Stimulated activated effector memory CD8-positive, alpha-beta T cell treated with anti-CD3 and anti-CD28 coated beads, Interleukin-12 subunit alpha, Interleukin-12 subunit beta, amount 100 ng/mL, for 72 hours (primary cell): Measurements from ENCODE around the gene MAGI2.

Experiments used
- ATAC-seq: fragments of 150-1000 bp; cut with Tn5 transposase; 2 replicates; pipeline ENCODE4 v1.10.0; 2021
- DNase-seq, 2 donors: peaks; one replicate each; pipeline ENCODE4 v3.0.0; 2021 to 2022; ENCODE audit warnings: low spot score in 2 of 2
- H3K27ac Mint-ChIP-seq: one replicate; pipeline ENCODE4 v1.8.0; 2022; ENCODE audit warnings: mild to moderate bottlenecking, mixed read lengths
- H3K36me3 Mint-ChIP-seq: one replicate; pipeline ENCODE4 v1.8.0; 2022; ENCODE audit warnings: mild to moderate bottlenecking, mixed read lengths
- H3K4me1 Mint-ChIP-seq: one replicate; pipeline ENCODE4 v1.8.0; 2022; ENCODE audit warnings: mixed read lengths
- H3K4me3 Mint-ChIP-seq: one replicate; pipeline ENCODE4 v1.8.0; 2022; ENCODE audit warnings: mild to moderate bottlenecking, mixed read lengths
- H3K9me3 Mint-ChIP-seq: one replicate; pipeline ENCODE4 v1.8.0; 2022; ENCODE audit warnings: mixed read lengths

Gene MAGI2

DNA sequence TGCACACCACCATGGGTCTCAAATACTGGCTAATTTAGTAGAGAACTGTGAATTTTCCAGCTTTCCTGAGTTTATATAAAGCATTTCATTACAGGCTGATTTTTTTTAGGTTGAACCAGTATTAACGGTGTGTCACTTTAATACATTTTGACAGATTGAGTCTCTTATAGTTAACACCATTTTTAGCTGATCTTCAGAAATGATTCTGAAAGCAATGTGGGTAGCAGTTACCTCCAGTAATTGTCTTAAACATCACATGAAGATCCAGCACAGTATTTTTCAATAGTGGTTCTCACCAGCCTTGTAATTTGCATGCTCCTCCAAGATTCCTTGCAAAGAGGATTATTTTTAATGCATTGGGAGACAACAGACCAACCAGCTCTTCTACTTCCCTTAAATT, 961.3 kb downstream of the MAGI2 start:
- ATAC-seq (no peak), DNase-seq (no peak)
- no peaks in the 10 kb centered on the region for H3K4me1 Mint-ChIP-seq
- H3K36me3 Mint-ChIP-seq, result no peaks in the 10 kb centered on the region
- H3K9me3 Mint-ChIP-seq, result no peaks in the 10 kb centered on the region
- no peak overlapping the region for H3K27ac Mint-ChIP-seq
- H3K4me3 Mint-ChIP-seq, result no peak overlapping the region

DNA sequence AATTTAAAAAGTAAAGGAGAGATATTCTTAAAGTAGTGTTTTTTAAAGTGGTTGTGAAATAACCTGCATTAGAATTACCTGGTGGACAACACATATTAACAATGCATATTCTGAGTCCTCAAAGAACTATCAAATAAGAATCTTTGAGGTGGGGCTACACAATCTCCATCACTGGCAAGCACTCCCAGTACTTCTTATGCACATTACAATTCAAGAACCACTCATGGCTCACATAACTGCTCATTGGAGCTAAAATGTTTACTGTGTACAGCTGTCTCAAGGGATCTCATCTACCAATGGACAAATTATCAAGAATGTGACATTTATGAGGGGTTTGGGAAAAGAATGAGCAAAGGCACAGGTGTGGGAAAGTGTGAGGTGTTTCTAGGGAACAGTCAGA, 962.9 kb downstream of the MAGI2 start:
- Mint-ChIP-seq H3K4me1 (no peaks in the 10 kb centered on the region), H3K36me3 (no peaks in the 10 kb centered on the region), H3K9me3 (peaks cover 4% of the 10 kb centered on the region), H3K27ac (no peak overlapping the region), H3K4me3 (no peak overlapping the region)
- DNase-seq (no peak), ATAC-seq (no peak)

- no peak overlapping the region for H3K4me3 Mint-ChIP-seq
- H3K27ac Mint-ChIP-seq, result no peak overlapping the region
- no peak for ATAC-seq
- peaks cover 6% of the 10 kb centered on the region for H3K9me3 Mint-ChIP-seq
- DNase-seq, result no peak
- H3K36me3 Mint-ChIP-seq, result no peaks in the 10 kb centered on the region
- H3K4me1 Mint-ChIP-seq, result no peaks in the 10 kb centered on the region
Measured at GRCh38 chr7:78489476-78490240, 963.8 kb downstream of the MAGI2 start.

GRCh38 chr7:78487464-78487863, 966.0 kb downstream of the MAGI2 start:
- no peaks in the 10 kb centered on the region for H3K36me3 Mint-ChIP-seq
- no peak overlapping the region for H3K4me3 Mint-ChIP-seq
- ATAC-seq, result no peak
- DNase-seq, result no peak
- no peak overlapping the region for H3K27ac Mint-ChIP-seq
- peaks cover 8% of the 10 kb centered on the region for H3K9me3 Mint-ChIP-seq
- H3K4me1 Mint-ChIP-seq, result no peaks in the 10 kb centered on the region

DNA sequence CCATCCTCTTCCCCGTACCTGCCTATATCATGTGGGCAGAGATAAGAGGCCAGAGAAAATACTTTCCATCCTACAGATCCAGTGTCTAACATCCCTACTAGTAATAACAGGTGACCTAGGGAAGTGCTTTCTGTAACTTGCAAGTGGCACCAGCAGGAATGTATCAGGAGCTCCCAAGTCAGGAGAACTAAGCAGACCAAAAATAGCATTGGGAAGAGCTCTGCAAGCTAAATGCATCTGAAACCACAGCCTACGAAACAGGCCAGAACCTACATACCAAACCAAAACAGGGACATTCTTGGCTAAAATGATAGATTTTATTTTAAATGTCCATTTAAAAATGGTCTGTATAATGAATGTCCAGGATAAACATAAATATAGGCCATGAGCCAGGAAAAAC, 974.1 kb downstream of the MAGI2 start:
- ATAC-seq (no peak), DNase-seq (no peak)
- Mint-ChIP-seq H3K27ac (no peak overlapping the region), H3K4me3 (no peak overlapping the region), H3K36me3 (no peaks in the 10 kb centered on the region), H3K9me3 (peaks cover 11% of the 10 kb centered on the region), H3K4me1 (no peaks in the 10 kb centered on the region)

DNA sequence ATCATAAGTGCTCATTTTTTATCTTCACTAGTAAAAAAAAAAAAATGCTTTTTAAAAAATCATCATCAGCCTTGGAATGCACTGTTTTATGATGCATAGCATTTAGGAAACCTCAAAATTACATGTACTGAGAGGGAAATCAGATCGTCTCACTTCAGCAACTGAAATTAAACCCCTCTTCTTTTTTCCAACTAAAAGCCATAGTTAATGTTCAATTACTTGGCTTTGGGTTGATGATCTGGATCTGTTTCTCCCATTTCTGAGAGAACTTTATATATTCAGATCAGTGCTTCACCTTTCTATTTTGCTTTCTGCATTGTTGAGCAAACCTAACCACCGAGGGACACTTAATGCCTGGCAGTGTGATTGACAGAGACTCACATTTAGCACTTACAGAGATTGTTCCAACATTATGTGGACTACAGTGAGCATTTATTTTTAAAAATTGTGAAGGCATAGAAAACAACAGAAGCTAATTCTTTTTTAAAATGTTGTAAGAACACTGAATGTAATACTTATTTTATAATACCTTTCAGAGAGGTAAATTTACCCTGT, 976.5 kb downstream of the MAGI2 start:
- Mint-ChIP-seq H3K36me3 (no peaks in the 10 kb centered on the region), H3K27ac (no peak overlapping the region), H3K4me1 (no peaks in the 10 kb centered on the region), H3K9me3 (peaks cover 11% of the 10 kb centered on the region), H3K4me3 (no peak overlapping the region)
- ATAC-seq, result no peak
- DNase-seq, result no peak

DNA sequence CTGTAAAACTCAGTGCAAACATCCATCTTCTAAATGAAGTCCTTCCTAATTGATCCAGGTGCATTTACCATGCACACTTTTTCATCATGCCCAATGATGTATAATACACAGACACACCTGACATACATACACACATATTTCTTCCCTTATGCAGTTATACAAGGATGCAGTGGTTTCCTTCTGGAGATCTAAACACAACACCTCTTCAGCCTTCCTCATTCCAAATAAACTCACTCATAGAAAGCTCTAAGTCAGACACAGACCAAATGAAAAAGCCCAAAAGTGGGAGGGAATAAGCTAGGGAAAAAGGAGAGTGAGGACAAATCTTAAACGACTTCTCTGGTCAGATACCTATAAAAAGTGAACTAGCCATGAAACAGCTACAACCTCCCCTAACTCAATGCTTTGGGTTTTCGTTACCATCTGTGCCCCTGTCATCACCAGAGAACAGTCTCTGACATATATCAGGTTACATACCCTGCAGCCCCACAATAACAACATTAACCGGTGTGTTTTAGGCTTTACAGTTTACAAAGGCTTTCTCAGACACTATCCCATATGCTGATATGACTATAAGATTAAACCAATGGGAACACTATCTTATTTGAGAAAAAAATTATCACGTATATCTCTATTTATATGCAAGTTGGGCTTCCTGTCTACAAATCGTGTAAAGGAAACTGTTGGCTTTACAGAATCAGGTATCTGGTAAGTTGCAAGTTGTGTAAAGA, 979.7 kb downstream of the MAGI2 start:
- Mint-ChIP-seq H3K36me3 (no peaks in the 10 kb centered on the region), H3K9me3 (peaks cover 9% of the 10 kb centered on the region), H3K27ac (no peak overlapping the region), H3K4me1 (no peaks in the 10 kb centered on the region), H3K4me3 (no peak overlapping the region)
- no peak for ATAC-seq
- no peak for DNase-seq

- no peaks in the 10 kb centered on the region for H3K4me1 Mint-ChIP-seq
- H3K9me3 Mint-ChIP-seq, result peaks cover 7% of the 10 kb centered on the region
- no peak for DNase-seq
- no peak overlapping the region for H3K4me3 Mint-ChIP-seq
- H3K36me3 Mint-ChIP-seq, result no peaks in the 10 kb centered on the region
- no peak overlapping the region for H3K27ac Mint-ChIP-seq
- ATAC-seq, result no peak
Measured at GRCh38 chr7:78473021-78473420, 980.4 kb downstream of the MAGI2 start.

DNA sequence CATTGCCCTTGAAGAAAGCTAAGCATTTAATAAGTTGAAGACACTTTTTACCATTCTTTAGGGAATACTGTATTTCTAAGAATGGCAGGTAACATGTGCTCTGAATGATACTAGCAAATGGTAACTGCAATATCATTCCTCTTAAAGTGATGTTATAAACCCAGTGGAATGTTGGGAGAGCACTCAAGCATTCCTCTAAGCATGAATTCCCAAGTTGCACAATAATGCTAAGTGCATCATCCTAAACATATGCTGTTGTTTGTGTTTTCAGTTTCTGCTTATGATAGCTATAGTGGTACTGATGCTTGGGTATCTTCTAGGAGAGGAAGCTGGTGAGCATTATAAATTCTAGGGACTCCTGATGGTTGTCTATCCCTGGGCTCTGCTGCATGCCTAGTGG, 980.9 kb downstream of the MAGI2 start:
- Mint-ChIP-seq H3K4me3 (no peak overlapping the region), H3K36me3 (no peaks in the 10 kb centered on the region), H3K9me3 (peaks cover 7% of the 10 kb centered on the region), H3K27ac (no peak overlapping the region), H3K4me1 (no peaks in the 10 kb centered on the region)
- no peak for DNase-seq
- no peak for ATAC-seq

DNA sequence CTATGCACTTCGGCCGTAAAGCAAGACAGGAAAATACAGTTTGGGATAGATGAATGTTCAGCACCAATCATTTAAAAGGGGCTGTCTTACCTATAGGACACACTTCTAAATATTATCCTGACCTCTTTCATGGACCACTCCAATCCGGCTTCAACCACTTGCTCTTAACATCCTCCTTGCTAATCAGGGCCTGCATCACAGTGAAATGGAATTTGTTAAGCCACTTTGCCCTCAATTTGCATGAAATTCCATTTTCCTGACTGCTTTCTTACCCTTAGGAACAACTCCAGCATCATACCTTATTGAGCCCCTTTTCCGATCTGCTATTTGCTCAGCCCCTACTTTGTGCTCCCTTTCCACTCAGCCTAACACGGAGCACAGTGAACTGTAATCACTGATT, 987.6 kb downstream of the MAGI2 start:
- Mint-ChIP-seq H3K27ac (no peak overlapping the region), H3K9me3 (peaks cover 4% of the 10 kb centered on the region), H3K4me3 (no peak overlapping the region), H3K4me1 (no peaks in the 10 kb centered on the region), H3K36me3 (no peaks in the 10 kb centered on the region)
- DNase-seq, result no peak
- no peak for ATAC-seq

GRCh38 chr7:78463039-78463438, 990.4 kb downstream of the MAGI2 start:
- no peak for ATAC-seq

DNA sequence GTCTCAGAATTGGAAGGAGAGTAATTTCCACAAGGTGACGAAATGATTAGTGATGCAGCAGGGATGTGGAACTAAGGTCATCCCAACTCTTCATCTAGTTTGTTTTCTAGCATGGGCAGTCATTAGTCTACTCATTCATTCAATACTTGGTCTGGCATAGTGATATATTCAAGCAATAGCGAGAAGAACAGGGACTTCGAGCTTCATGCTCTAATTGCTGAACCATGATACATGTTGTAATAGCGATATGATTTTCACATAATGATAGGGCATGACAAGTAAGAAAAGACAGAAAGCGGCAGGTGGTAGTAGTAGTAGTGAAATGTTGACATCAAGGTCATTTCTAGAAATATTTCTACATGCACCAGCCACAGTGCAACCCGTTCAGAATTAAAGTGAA, 1002.8 kb downstream of the MAGI2 start:
- Mint-ChIP-seq H3K4me3 (no peak overlapping the region), H3K27ac (no peak overlapping the region), H3K4me1 (no peaks in the 10 kb centered on the region), H3K36me3 (no peaks in the 10 kb centered on the region), H3K9me3 (no peaks in the 10 kb centered on the region)
- DNase-seq, result no peak
- ATAC-seq, result no peak

More at GRCh38 chr7:78463039-78463438, 990.4 kb downstream of the MAGI2 start:
- Mint-ChIP-seq H3K36me3 (no peaks in the 10 kb centered on the region), H3K4me1 (no peaks in the 10 kb centered on the region), H3K27ac (no peak overlapping the region), H3K9me3 (peaks cover 4% of the 10 kb centered on the region), H3K4me3 (no peak overlapping the region)
- no peak for DNase-seq

- H3K4me3 Mint-ChIP-seq, result no peak overlapping the region
- H3K27ac Mint-ChIP-seq, result no peak overlapping the region
- H3K36me3 Mint-ChIP-seq, result no peaks in the 10 kb centered on the region
- no peak for ATAC-seq
- no peaks in the 10 kb centered on the region for H3K4me1 Mint-ChIP-seq
- H3K9me3 Mint-ChIP-seq, result no peaks in the 10 kb centered on the region
- no peak for DNase-seq
Measured at GRCh38 chr7:78448911-78449310, 1004.6 kb downstream of the MAGI2 start.

GRCh38 chr7:78444267-78444666, 1009.2 kb downstream of the MAGI2 start:
- Mint-ChIP-seq H3K9me3 (no peaks in the 10 kb centered on the region), H3K36me3 (no peaks in the 10 kb centered on the region), H3K4me1 (no peaks in the 10 kb centered on the region), H3K4me3 (no peak overlapping the region), H3K27ac (no peak overlapping the region)
- no peak for ATAC-seq
- DNase-seq, result no peak

GRCh38 chr7:78443811-78444210, 1009.7 kb downstream of the MAGI2 start:
- Mint-ChIP-seq H3K4me3 (no peak overlapping the region), H3K4me1 (no peaks in the 10 kb centered on the region), H3K27ac (no peak overlapping the region), H3K36me3 (no peaks in the 10 kb centered on the region), H3K9me3 (no peaks in the 10 kb centered on the region)
- ATAC-seq, result no peak
- DNase-seq, result no peak

GRCh38 chr7:78441737-78442136, 1011.7 kb downstream of the MAGI2 start:
- Mint-ChIP-seq H3K36me3 (no peaks in the 10 kb centered on the region), H3K4me3 (no peak overlapping the region), H3K4me1 (no peaks in the 10 kb centered on the region), H3K9me3 (no peaks in the 10 kb centered on the region), H3K27ac (no peak overlapping the region)
- no peak for ATAC-seq
- no peak for DNase-seq
